Activated CD8-positive, alpha-beta memory T cell treated with anti-CD3 and anti-CD28 coated beads, Interleukin-2, amount 50 U/mL, for 24 hours (primary cell): ENCODE measurements around the gene TLE6.
"Not testable (repeated sequence)": the region's sequence is repeated elsewhere in the genome, so short reads cannot be mapped to it uniquely, and the experiment has no call there.

ENCODE experiments used
- DNase-seq: peaks from one replicate; pipeline ENCODE4 v3.0.0-alpha.2; 2020; ENCODE audit errors: extremely low read depth

Gene TLE6

DNA sequence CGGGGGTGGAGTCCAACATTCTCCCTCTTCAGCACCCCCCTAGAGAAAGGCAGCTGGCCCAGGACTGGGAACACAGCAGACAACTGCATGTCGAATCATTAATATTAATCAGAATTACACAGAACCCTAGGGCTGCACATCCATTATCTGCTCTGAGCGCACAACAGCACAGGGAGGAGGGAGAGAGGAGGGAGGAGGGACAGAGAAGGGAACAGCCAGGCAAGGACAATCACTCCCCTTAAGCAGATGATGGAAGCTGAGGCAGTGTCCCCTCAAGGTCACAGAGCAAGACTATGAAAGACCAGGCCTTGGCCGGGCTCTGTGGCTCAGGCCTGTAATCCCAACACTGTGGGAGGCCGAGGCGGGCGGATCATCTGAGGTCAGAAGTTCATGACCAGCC lies 25.7 kb downstream of the TLE6 start:
- DNase-seq, result no peak

DNA sequence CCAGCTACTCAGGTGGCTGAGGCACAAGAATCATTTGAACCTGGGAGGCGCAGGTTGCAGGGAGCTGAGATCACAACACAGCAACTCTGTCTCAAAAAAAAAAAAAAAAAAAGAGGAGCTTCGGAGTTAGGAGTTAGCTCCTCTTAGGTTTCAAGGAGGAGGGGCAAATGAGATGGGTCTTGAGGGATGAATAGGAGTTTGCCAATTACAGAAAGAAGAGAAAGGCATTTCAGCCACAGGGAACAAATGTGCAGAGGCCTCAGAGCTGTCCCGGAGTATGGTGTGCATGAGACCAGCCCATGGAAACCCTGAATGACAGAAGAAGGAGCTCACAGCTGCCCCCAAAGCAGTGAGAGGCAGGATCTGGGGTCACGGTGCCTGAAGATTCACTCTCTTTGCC lies 27.2 kb downstream of the TLE6 start:
- DNase-seq, result no peak

- no peak for DNase-seq
Observed at GRCh38 chr19:3005345-3005744, 28.0 kb downstream of the TLE6 start.

DNA sequence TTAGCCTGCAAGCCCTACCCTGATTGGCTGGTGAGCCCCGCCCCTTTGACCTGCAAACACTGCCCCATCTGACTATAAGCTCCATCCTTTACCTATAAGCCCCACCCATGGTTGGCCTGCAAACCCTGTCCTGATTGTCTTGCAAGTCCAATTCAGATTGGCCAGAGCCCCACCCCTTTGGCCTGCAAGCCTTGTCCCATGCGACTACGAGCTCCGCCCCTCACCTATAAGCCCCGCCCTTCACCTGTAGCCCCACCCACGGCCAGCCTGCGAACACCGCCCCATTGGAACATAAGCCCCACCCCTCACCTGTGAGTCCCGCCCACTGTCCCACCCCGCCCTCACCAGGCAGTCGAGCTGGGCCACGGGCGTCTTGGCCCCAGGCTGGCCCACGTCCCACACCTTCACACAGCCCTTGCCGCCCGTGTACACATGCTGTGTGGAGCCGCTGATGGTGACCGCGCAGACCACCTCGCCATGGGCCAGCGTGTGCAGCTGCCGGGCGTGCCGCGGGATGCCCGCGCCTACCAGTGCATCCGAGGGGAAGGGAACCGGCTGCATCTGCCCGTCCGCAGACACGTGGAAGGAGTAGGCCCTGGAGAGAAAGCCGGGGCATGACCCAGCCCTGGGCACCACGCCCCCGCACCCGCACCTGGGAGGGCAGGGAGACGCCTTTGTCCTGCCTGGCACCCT lies 28.9 kb downstream of the TLE6 start:
- DNase-seq, result no peak

GRCh38 chr19:3007975-3008374 lies 30.6 kb downstream of the TLE6 start:
- no peak for DNase-seq

DNA sequence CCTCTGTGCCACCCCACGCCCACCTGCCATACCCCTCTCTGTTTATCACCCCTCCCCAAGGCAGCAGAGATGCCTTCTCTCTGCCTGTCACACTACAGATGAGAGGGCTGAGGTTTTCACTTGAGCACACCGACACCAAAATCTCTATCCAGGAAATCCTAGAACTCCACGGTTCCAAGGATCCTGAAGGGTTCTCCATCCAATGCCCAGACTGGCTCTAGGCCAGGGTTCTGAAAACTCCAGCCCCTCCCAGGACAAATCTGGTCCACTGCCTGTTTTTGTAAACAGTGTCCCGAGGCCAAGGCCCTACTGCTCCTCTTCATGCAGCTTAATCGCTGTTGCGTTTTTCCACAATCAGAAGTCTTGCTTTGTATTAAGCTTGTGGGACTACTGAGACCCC lies 31.6 kb downstream of the TLE6 start:
- no peak for DNase-seq

GRCh38 chr19:3010871-3011270 lies 33.5 kb downstream of the TLE6 start:
- no peak for DNase-seq

DNA sequence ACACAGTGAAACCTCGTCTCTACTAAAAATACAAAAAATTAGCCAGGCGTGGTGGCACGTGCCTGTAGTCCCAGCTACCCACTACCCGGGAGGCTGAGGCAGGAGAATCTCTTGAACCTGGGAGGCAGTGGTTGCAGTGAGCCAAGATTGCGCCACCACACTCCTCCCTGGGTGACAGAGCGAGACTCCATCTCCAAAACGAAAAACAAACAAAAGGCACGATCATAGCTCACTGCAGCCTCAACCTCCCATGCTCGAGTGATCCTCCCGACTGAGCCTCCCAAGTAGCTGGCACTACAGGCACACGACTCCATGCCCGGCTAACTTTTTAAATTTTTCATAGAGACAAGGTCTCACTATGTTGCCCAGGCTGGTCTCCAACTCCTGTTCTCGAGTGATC lies 34.7 kb downstream of the TLE6 start:
- DNase-seq, result not testable (repeated sequence)

DNA sequence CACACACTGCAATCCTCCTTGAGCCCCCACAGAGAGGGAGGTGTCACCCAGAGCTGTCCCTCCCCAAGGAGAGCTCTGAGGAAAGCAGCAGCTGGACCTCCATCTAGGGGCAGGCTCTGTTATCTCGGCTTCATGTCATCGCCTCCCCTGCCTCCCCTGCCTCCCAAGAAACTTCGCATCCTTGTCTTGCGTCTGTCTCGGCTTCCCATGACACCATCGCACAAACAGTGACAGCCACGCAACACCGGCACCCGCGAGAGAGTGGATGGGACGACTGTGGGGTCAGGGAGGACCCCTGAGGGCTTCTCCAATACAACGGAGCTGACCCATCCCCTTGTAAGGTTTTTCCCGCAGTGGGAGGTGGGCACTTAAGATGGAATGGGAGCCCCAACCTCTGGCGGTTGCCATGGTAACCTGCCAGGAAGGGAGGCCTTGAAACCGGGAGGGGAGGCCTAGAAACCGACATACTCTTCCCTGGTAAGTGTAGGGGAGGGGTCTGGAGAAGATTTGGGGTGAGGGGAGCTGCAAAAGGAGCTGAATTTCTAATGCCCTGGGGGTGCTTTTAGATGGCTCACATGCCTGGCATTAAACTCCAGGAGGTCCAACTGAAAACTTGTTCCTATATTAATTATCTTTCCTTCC lies 35.4 kb downstream of the TLE6 start:
- no peak for DNase-seq

- DNase-seq, result no peak
Observed at GRCh38 chr19:3013263-3013725, 35.9 kb downstream of the TLE6 start.

DNA sequence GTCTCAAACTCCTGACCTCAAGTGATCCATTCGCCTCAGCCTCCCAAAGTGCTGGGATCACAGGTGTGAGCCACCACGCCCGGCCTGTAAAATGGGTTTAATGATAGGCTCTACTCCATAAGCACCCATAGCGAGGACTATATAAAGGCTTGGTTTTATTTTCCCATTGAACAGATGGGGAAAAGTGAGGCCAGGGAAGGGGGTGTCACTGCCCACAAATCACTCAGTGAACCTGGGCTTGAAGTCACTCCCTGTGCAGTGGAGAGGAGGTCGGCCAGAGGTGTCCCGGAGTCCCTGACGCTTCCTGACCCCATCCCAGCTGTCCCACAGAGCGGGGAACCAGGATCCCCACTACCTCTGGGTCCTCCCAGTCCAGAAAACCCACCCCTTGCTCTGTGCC lies 36.8 kb downstream of the TLE6 start:
- DNase-seq, result no peak

DNA sequence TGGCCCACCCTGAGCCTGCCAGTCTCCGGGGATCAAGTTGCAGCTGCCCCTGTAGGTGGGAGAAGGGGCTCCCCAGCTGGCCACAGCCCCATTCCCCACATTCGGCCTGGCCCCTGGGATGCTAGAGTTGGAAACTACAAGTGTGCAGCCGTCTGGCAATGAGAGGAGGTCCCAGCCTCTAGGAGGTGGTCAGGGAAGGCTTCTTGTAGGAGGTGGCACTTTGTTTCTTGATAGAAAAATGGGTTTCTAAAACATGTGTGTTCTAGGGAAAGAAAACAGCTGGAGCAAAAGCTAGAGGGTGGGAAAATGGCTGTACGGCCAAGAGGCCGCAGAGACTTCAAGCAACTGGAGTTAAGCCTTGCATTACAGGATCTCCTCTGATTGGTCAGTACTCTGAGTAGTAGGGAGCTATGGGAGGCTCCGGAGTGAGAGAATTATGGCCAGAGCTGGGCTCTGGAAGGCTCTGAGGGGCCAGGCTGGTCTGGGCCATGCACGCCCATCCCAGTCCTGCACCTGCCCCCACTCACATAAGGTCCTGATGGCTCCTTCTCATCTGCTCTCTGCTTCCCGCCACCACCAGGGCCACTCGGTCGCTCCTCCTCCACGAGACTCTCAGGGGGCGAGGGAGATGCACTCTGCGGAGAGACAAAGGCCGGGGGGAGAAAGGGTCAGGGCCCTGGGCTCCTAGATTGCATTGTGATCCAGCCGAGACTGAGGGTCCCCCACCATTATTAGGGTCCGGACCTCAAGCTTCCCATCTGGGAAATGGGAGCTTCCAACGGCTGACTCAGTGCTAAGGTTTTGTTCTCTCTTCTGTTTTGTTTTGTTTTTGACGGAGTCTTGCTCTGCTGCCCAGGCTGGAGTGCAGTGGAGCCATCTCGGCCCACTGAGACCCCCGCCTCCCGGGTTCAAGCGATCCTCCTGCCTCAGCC lies 38.0 kb downstream of the TLE6 start:
- no peak for DNase-seq

DNA sequence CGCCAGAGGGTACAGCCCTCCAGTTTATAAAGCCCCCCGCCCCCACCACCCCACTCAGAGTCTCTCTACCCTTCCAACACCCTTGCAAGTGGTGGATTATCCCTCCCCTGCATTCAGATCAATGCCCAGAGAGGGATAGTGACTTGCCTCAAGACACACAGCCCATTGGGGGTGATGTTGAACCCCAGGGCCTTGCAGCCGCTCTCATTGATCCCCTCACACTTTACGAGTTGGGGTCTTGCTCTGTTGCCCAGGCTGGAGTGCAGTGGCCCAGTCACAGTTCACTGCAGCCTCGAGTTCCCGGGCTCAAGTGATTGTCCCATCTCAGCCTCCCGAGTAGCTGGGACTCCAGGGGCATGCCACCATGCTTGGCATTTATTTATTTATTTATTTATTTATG lies 40.6 kb downstream of the TLE6 start:
- DNase-seq, result no peak

GRCh38 chr19:3019211-3019854 lies 42.0 kb downstream of the TLE6 start:
- DNase-seq, result no peak

DNA sequence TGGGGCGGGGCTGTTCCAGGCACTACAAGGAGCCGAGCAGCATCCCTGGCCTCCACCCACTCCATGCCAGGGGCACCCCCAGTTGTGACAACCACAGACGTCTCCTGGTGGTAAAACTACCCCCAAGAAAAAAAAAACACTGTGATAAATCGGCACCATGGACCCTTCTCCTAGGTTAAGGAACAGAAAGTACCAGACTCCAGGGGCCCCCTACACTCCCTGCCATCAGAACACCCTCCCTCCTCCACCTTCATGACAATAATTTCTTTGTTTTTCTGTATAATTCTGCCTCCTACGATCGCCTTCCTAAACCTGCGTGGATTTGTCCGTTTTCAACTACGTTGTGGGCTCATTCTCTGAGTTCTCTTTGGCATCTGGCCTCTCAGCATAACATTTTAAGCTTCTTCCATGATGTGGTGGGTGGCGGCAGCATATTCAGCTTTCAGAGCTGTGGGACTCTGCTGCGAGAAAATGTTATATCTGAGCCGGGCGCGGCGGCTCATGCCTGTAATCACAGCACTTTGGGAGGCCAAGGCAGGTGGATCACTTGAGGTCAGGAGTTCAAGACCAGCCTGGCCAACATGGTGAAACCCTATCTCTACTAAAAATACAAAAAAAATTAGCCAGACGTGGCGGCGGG lies 43.1 kb downstream of the TLE6 start:
- DNase-seq, result no peak

- no peak for DNase-seq
Observed at GRCh38 chr19:3024509-3024869, 47.1 kb downstream of the TLE6 start.

DNA sequence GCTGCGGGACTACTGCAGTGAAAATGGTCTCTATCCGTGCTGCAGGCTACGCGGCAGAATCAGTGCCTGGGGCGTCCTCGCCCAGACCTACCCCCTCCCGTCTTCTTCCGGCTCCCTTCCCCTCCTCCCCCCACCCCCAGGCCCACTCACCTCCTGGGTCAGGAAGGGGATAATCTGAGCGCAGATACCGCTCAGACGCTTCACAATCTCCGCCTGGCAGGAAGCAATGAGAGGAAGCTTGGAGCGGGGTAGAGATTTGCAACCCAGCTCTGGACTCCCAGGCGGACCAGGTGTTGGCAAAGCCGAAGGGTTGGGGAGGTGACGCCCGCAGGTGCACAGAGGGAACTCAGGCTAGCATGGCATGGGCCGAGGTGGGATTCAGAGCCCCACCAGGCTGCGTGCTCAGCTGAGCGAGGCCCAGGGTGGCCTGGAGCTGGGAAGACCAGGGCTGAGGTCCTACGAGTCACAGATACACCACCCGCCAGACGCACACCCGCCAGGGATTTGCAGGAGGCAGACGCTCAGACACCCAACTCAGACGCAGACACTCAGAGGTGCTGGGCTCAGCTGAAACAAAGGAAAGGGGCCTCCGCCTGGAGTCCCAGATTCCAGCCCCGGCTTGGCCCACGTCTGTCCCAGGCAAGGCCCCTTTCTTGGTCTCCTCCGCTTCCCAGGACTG lies 47.6 kb downstream of the TLE6 start:
- DNase-seq, result no peak

GRCh38 chr19:3025549-3025886 lies 48.2 kb downstream of the TLE6 start:
- DNase-seq, result no peak

GRCh38 chr19:3026768-3027167 lies 49.4 kb downstream of the TLE6 start:
- DNase-seq, result no peak

GRCh38 chr19:3027292-3027691 lies 49.9 kb downstream of the TLE6 start:
- DNase-seq, result no peak

- DNase-seq, result no peak
Observed at GRCh38 chr19:3027981-3028304, 50.6 kb downstream of the TLE6 start.
